Ovary (tissue), 3 donors: ENCODE results near the gene SRCIN1.

Experiments used
- POLR2A ChIP-seq: fragments of 450-650 bp; IDR thresholded peaks from one replicate; pipeline ENCODE4 v1.6.1; 2017; ENCODE audit warnings: antibody characterized with exemption, mild to moderate bottlenecking, moderate library complexity
- TF ChIP-seq, protein P1 (sequence below), 3 donors: fragments of 450-650 bp in 2 of 3; fragments of 200-600 bp in 1 of 3; IDR thresholded peaks; one replicate each; pipeline versions ENCODE4 v1.5.1 to v1.8.0; 2016 to 2022; ENCODE audit warnings: antibody characterized with exemption in 3 of 3, mild to moderate bottlenecking in 1 of 3
- donor health status: DM: no; HTN: no; CAD: no.

GRCh38 chr17:38579934-38580333 lies 25.8 kb downstream of the SRCIN1 start:
- TF ChIP-seq, protein P1, sequence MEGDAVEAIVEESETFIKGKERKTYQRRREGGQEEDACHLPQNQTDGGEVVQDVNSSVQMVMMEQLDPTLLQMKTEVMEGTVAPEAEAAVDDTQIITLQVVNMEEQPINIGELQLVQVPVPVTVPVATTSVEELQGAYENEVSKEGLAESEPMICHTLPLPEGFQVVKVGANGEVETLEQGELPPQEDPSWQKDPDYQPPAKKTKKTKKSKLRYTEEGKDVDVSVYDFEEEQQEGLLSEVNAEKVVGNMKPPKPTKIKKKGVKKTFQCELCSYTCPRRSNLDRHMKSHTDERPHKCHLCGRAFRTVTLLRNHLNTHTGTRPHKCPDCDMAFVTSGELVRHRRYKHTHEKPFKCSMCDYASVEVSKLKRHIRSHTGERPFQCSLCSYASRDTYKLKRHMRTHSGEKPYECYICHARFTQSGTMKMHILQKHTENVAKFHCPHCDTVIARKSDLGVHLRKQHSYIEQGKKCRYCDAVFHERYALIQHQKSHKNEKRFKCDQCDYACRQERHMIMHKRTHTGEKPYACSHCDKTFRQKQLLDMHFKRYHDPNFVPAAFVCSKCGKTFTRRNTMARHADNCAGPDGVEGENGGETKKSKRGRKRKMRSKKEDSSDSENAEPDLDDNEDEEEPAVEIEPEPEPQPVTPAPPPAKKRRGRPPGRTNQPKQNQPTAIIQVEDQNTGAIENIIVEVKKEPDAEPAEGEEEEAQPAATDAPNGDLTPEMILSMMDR (IDR thresholded peaks at IDR 0.05), result no peak
- TF ChIP-seq POLR2A, result no peak
